WTC11 (cell line): ENCODE measurements around the gene SMIM17. TPM values are rescaled to one million over a fixed set of nuclear protein-coding genes. Genes with fewer than 3 reads are reported as not detected.

Source experiments
- ATAC-seq: fragments of 200-7000 bp; cut with Tn5 transposase; 2 replicates; pipeline ENCODE4 v1.10.0; 2021; ENCODE audit warnings: mild to moderate bottlenecking, moderate library complexity
- CTCF ChIA-PET: fragments of 300-600 bp; sonication (Branson Sonifier 250); formaldehyde crosslinking; loops from one replicate; lab custom pipeline; 2021; ENCODE audit warnings: antibody characterized with exemption; lab: Charles Lee
- POLR2A ChIA-PET: fragments of 350-600 bp; sonication (Branson Sonifier 250); formaldehyde crosslinking; loops from one replicate; lab custom pipeline; 2021; ENCODE audit warnings: antibody characterized with exemption; lab: Charles Lee
- DNase-seq: peaks from one replicate; pipeline ENCODE4 v3.0.0; 2021; ENCODE audit warnings: low spot score
- H3K27ac Mint-ChIP-seq: 2 replicates; pipeline ENCODE4 v1.8.0; 2021; ENCODE audit warnings: mixed read lengths
- H3K27me3 Mint-ChIP-seq: 2 replicates; pipeline ENCODE4 v1.8.0; 2021; ENCODE audit warnings: low read depth, mild to moderate bottlenecking, moderate library complexity, mixed read lengths
- H3K36me3 Mint-ChIP-seq: 2 replicates; pipeline ENCODE4 v1.8.0; 2021; ENCODE audit warnings: mixed read lengths
- H3K4me1 Mint-ChIP-seq: 2 replicates; pipeline ENCODE4 v1.8.0; 2022; ENCODE audit warnings: mixed read lengths
- H3K4me3 Mint-ChIP-seq: 2 replicates; pipeline ENCODE4 v1.8.0; 2021; ENCODE audit warnings: mild to moderate bottlenecking, moderate library complexity, mixed read lengths
- H3K9me3 Mint-ChIP-seq: 2 replicates; pipeline ENCODE4 v1.8.0; 2021; ENCODE audit warnings: mixed read lengths
- ARID4B ChIP-seq: sonication (generic); formaldehyde crosslinking; IDR thresholded peaks from 2 replicates; pipeline ENCODE4 v1.8.0; 2023; ENCODE audit warnings: missing genetic modification reagents, mild to moderate bottlenecking, borderline replicate concordance
- EMX1 ChIP-seq: fragments of 250-450 bp; sonication (Bioruptor Pico); IDR thresholded peaks from 2 replicates; pipeline ENCODE4 v1.8.0; 2021; ENCODE audit warnings: mild to moderate bottlenecking
- FOXP4 ChIP-seq: sonication (generic); formaldehyde crosslinking; IDR thresholded peaks from 2 replicates; pipeline ENCODE4 v1.8.0; 2022; ENCODE audit warnings: mild to moderate bottlenecking, missing genetic modification reagents
- HMGXB4 ChIP-seq: sonication (generic); formaldehyde crosslinking; IDR thresholded peaks from 2 replicates; pipeline ENCODE4 v1.8.1; 2023; ENCODE audit warnings: mild to moderate bottlenecking, moderate library complexity, missing genetic modification reagents
- IRF1 ChIP-seq: sonication (generic); formaldehyde crosslinking; IDR thresholded peaks from 2 replicates; pipeline ENCODE4 v1.8.0; 2023; ENCODE audit warnings: missing genetic modification reagents
- MAX ChIP-seq: sonication (generic); formaldehyde crosslinking; IDR thresholded peaks from 2 replicates; pipeline ENCODE4 v1.8.0; 2022; ENCODE audit warnings: mild to moderate bottlenecking, missing genetic modification reagents
- NFATC4 ChIP-seq: fragments of 250-450 bp; sonication (Bioruptor Pico); IDR thresholded peaks from 2 replicates; pipeline ENCODE4 v1.9.0; 2021; ENCODE audit warnings: mild to moderate bottlenecking
- SP1 ChIP-seq: sonication (generic); formaldehyde crosslinking; conservative IDR thresholded peaks from 2 replicates; pipeline ENCODE4 v1.8.1; 2022; ENCODE audit warnings: missing genetic modification reagents
- ZBTB43 ChIP-seq: sonication (generic); formaldehyde crosslinking; IDR thresholded peaks from 2 replicates; pipeline ENCODE4 v1.8.1; 2023; ENCODE audit warnings: mild to moderate bottlenecking, missing genetic modification reagents
- ZNF121 ChIP-seq: sonication (generic); formaldehyde crosslinking; IDR thresholded peaks from 2 replicates; pipeline ENCODE4 v1.8.0; 2023; ENCODE audit warnings: missing genetic modification reagents
- ZNF317 ChIP-seq: sonication (generic); formaldehyde crosslinking; IDR thresholded peaks from 2 replicates; pipeline ENCODE4 v1.8.1; 2023; ENCODE audit warnings: low read depth, mild to moderate bottlenecking, moderate library complexity, missing genetic modification reagents, borderline replicate concordance
- total RNA-seq: library from RNA; stranded (reverse); gene quantifications from 3 replicates; pipeline ENCODE4 v1.2.3, GENCODE V29; 2021

SMIM17 gene
- total RNA-seq, 1 experiment from 2014 or later: 0.15 TPM

- peak; percentile 45; the same call in 1 of the 2 replicates for TF ChIP-seq SP1 (CRISPR knock-in tag)
- peak; percentile 65; the same call in 1 of the 2 replicates for TF ChIP-seq IRF1 (CRISPR knock-in tag)
- peak; percentile 80; the same call in 1 of the 2 replicates for TF ChIP-seq ARID4B
- 0 out of 2 replicates have a peak, but pooled peaks have one; percentile 55 for TF ChIP-seq FOXP4 (CRISPR knock-in tag)
- TF ChIP-seq HMGXB4 (CRISPR knock-in tag): peak; percentile 38; the same call in 1 of the 2 replicates
These were observed 48.0 kb upstream of the SMIM17 start, which contains the start of gene ZNF71 (continued) for GRCh38 chr19:56594783-56595547.

- POLR2A ChIA-PET: interaction anchor here (0.6 kb wide), 1 partner anchor 613 kb away, joined by 3 read pairs; no protein-coding TSS in a partner anchor
- H3K27me3 Mint-ChIP-seq: peaks cover 25% of the 10 kb centered on the region
- peaks cover 11% of the 10 kb centered on the region for H3K4me1 Mint-ChIP-seq
- peak overlapping the region; percentile 92 for H3K4me3 Mint-ChIP-seq
- no peak for DNase-seq
- ATAC-seq: peak; percentile 9; the same call in 1 of the 2 replicates
- H3K36me3 Mint-ChIP-seq: peaks cover 16% of the 10 kb centered on the region
- no peak for TF ChIP-seq ARID4B
- TF ChIP-seq ZNF317 (CRISPR knock-in tag): no peak
- no peak for TF ChIP-seq HMGXB4 (CRISPR knock-in tag)
- TF ChIP-seq MAX: peak; percentile 5; the same call in 1 of the 2 replicates
- TF ChIP-seq EMX1 (CRISPR knock-in tag): no peak
- no peak for TF ChIP-seq ZNF121 (CRISPR knock-in tag)
- TF ChIP-seq NFATC4: no peak
- TF ChIP-seq ZBTB43 (CRISPR knock-in tag): 0 out of 2 replicates have a peak, but pooled peaks have one; percentile 20
- no peak overlapping the region for H3K27ac Mint-ChIP-seq
- H3K9me3 Mint-ChIP-seq: peaks cover 32% of the 10 kb centered on the region
- CTCF ChIA-PET: interaction anchor here (1.0 kb wide), 2 partner anchors 248 to 529 kb away, joined by 3 to 5 read pairs; no protein-coding TSS in a partner anchor
These were observed 47.4 kb upstream of the SMIM17 start for GRCh38 chr19:56595548-56595899.
